ENCODE data around the gene STAC2. TPM values are rescaled to one million over a fixed set of nuclear protein-coding genes. Genes with fewer than 3 reads are reported as not detected.

STAC2 gene
- total and polyA plus RNA-seq, 2 of the 13 experiments (the other 11 are each of a cell fraction or from before 2014, with no cell fraction given) = not detected

DNA sequence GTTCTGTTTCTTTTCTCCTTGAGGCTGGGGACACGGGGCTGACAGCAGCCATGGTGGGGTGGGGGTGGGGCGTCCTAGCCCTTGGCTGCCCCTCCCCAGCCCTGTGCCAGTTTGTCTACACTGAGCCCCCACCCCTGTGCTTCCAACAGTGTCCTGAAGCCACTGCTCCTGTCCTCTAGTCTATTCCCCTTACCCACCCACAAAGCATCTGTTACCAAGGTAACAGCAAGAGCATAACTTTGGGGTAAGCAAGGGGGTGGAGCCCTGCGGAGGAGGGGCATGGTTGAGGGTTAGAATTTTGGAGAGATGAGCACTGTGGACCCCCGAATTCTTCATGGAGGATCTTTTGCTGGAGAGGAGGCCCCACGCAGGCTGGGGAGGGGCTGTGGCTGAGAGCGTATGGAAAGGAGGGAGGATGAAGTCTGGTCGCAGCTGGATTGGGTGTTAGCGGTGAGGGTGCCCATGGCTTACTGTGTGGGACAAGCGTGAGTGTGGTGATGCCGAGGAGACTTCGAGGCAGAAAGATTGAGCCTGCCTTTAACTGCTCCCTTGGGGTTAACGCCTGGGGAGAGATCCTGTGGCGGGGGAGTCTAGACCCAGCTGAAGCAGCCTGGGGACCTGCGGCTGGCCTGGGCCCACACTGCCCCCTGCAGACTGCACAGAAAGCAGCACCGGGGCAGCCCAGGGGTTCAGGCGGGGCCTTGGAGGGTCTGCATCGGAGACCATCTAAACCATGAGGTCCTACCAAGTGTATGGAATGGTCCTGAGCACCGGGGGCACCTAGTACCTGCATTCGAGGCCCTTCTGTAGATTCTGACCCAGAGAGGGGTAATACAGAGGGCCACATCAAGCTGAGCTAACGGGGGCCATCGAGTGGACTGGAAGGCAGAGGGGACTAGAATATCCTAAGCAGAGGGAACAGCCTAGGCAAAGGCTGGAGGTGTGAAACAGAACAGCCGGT, 6.1 kb upstream of the STAC2 start (continued):
- TF ChIP-seq THAP9 (CRISPR knock-in tag; IDR thresholded peaks at IDR 0.05; ENCODE audit: borderline replicate concordance) (0 out of 2 replicates have a peak, but pooled peaks have one; percentile 22), ZFAT (CRISPR knock-in tag; conservative IDR thresholded peaks at IDR 0.05) (no peak), ATF2 (CRISPR knock-in tag; IDR thresholded peaks at IDR 0.05) (no peak), HDAC2 (CRISPR knock-in tag; IDR thresholded peaks at IDR 0.05) (no peak), THAP11 (CRISPR knock-in tag; IDR thresholded peaks at IDR 0.05) (no peak), PRDM10 (CRISPR knock-in tag; IDR thresholded peaks at IDR 0.05; ENCODE audit: low read depth) (no peak), ZNF75D (CRISPR knock-in tag; IDR thresholded peaks at IDR 0.05; ENCODE audit: borderline replicate concordance) (no peak), AKAP8 (CRISPR knock-in tag; IDR thresholded peaks at IDR 0.05) (no peak), ARNTL (CRISPR knock-in tag; IDR thresholded peaks at IDR 0.05) (no peak), NFKB2 (CRISPR knock-in tag; IDR thresholded peaks at IDR 0.05; ENCODE audit: borderline replicate concordance) (no peak)
- TF ChIP-seq, protein P1, sequence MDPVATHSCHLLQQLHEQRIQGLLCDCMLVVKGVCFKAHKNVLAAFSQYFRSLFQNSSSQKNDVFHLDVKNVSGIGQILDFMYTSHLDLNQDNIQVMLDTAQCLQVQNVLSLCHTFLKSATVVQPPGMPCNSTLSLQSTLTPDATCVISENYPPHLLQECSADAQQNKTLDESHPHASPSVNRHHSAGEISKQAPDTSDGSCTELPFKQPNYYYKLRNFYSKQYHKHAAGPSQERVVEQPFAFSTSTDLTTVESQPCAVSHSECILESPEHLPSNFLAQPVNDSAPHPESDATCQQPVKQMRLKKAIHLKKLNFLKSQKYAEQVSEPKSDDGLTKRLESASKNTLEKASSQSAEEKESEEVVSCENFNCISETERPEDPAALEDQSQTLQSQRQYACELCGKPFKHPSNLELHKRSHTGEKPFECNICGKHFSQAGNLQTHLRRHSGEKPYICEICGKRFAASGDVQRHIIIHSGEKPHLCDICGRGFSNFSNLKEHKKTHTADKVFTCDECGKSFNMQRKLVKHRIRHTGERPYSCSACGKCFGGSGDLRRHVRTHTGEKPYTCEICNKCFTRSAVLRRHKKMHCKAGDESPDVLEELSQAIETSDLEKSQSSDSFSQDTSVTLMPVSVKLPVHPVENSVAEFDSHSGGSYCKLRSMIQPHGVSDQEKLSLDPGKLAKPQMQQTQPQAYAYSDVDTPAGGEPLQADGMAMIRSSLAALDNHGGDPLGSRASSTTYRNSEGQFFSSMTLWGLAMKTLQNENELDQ (CRISPR knock-in tag; IDR thresholded peaks at IDR 0.05; ENCODE audit: borderline replicate concordance) = no peak
- TF ChIP-seq, protein P2, sequence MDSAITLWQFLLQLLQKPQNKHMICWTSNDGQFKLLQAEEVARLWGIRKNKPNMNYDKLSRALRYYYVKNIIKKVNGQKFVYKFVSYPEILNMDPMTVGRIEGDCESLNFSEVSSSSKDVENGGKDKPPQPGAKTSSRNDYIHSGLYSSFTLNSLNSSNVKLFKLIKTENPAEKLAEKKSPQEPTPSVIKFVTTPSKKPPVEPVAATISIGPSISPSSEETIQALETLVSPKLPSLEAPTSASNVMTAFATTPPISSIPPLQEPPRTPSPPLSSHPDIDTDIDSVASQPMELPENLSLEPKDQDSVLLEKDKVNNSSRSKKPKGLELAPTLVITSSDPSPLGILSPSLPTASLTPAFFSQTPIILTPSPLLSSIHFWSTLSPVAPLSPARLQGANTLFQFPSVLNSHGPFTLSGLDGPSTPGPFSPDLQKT (CRISPR knock-in tag; IDR thresholded peaks at IDR 0.05; ENCODE audit: borderline replicate concordance) = no peak
